Measurements from ENCODE around the gene ZFR. TPM values are rescaled to one million over a fixed set of nuclear protein-coding genes. Genes with fewer than 3 reads are reported as not detected.

Gene ZFR
- total RNA-seq, 2 donors from 2014 or later: 59.1 to 67.9 TPM

DNA sequence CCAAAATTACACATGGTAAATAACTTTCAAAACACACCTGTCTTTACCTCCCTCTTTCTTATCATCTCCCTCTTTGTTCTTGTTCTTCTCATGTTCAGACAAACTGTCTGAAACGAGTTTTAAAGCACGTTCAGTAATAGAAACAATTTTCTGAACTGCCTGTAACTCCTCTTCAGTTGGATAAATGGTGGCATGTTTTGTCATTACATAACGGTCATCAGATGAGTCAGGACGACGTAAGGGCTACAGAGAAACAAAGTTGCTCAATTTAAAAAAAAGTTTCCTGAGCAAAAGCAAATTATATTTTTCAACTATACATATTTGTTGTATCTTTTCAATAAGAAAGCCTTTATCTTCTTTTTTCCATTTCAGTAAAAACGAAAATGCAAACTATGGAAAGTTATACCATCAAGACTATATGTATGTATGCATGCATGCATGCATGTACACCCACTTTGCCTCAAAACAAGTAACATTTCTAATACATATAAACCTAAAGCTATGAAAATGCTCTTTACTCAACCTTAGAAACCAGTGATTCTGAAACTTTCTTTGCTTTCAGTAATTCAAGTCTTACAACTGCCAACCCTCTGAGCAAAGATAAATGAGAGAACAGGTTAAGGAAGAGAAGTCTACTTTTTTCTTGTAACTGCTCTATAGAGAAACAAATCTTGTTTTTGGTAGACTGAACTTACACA, 56.0 kb downstream of the ZFR start:
- no peak overlapping the region for H3K27ac Mint-ChIP-seq
- no peak overlapping the region for H3K27ac ChIP-seq (ENCODE audit: low read depth, low read length)
- H3K36me3 Mint-ChIP-seq (ENCODE audit: low read depth): peaks cover 62% of the 10 kb centered on the region
- H3K27me3 Mint-ChIP-seq (ENCODE audit: insufficient read depth): no peaks in the 10 kb centered on the region
- no peaks in the 10 kb centered on the region for H3K9me3 ChIP-seq (ENCODE audit: control insufficient read depth, low read length)
- no peak for DNase-seq
- H3K4me1 ChIP-seq (ENCODE audit: control insufficient read depth, insufficient read depth, low read length): no peaks in the 10 kb centered on the region
- no peak overlapping the region for H3K9ac ChIP-seq (ENCODE audit: extremely low read depth, low read length, poor library complexity, severe bottlenecking)
- no peaks in the 10 kb centered on the region for H3K27me3 ChIP-seq (ENCODE audit: control insufficient read depth, insufficient read depth, low read length, poor library complexity, severe bottlenecking)
- H3K4me3 Mint-ChIP-seq: no peak overlapping the region
- peaks cover 94% of the 10 kb centered on the region for H3K36me3 ChIP-seq (ENCODE audit: control insufficient read depth, insufficient read depth, low read length)
- H3K9me3 Mint-ChIP-seq: no peaks in the 10 kb centered on the region
- whole genome bisulfite sequencing, 2 experiments (ENCODE audit: insufficient coverage in 1 of 2, insufficient read length in 1 of 2): 95 to 100% methylated on average over 3 to 6 of the region's 6 CpGs
- H3K4me1 Mint-ChIP-seq: no peaks in the 10 kb centered on the region
- TF ChIP-seq, protein P1, sequence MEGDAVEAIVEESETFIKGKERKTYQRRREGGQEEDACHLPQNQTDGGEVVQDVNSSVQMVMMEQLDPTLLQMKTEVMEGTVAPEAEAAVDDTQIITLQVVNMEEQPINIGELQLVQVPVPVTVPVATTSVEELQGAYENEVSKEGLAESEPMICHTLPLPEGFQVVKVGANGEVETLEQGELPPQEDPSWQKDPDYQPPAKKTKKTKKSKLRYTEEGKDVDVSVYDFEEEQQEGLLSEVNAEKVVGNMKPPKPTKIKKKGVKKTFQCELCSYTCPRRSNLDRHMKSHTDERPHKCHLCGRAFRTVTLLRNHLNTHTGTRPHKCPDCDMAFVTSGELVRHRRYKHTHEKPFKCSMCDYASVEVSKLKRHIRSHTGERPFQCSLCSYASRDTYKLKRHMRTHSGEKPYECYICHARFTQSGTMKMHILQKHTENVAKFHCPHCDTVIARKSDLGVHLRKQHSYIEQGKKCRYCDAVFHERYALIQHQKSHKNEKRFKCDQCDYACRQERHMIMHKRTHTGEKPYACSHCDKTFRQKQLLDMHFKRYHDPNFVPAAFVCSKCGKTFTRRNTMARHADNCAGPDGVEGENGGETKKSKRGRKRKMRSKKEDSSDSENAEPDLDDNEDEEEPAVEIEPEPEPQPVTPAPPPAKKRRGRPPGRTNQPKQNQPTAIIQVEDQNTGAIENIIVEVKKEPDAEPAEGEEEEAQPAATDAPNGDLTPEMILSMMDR (conservative IDR thresholded peaks at IDR 0.05): no peak
- H3K4me3 ChIP-seq (ENCODE audit: low read length): no peak overlapping the region

- H3K27ac ChIP-seq (ENCODE audit: low read depth, low read length): no peak overlapping the region
- Mint-ChIP-seq H3K36me3 (ENCODE audit: low read depth) (peaks cover 65% of the 10 kb centered on the region), H3K9me3 (no peaks in the 10 kb centered on the region), H3K4me1 (no peaks in the 10 kb centered on the region), H3K27me3 (ENCODE audit: insufficient read depth) (no peaks in the 10 kb centered on the region), H3K4me3 (no peak overlapping the region), H3K27ac (no peak overlapping the region)
- no peak for DNase-seq
- H3K9me3 ChIP-seq (ENCODE audit: control insufficient read depth, low read length): no peaks in the 10 kb centered on the region
- H3K36me3 ChIP-seq (ENCODE audit: control insufficient read depth, insufficient read depth, low read length): peaks cover 98% of the 10 kb centered on the region
- H3K9ac ChIP-seq (ENCODE audit: extremely low read depth, low read length, poor library complexity, severe bottlenecking): no peak overlapping the region
- no peaks in the 10 kb centered on the region for H3K27me3 ChIP-seq (ENCODE audit: control insufficient read depth, insufficient read depth, low read length, poor library complexity, severe bottlenecking)
- H3K4me1 ChIP-seq (ENCODE audit: control insufficient read depth, insufficient read depth, low read length): no peaks in the 10 kb centered on the region
- H3K4me3 ChIP-seq (ENCODE audit: low read length): no peak overlapping the region
- TF ChIP-seq, protein P1 (conservative IDR thresholded peaks at IDR 0.05): no peak
Observed at GRCh38 chr5:32387841-32388240, 56.7 kb downstream of the ZFR start.

DNA sequence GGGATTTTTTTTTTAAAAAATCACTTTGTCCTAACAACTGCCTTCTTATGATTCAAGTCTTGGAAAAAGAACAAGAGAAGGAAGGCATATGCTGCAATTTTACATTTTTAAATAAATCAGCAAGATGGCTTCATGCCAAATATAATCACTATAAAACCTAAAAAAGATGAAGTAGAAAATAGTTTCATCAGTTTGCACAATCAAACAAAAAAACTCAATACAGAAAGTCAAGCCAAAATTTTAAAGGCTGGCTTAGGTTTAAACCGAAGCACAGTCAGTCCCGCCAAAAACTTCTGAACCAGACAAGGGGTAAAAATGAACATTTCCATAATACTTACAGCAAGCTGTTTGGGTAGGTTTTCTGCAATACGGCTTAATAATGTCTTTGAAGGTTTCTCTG, 57.3 kb downstream of the ZFR start:
- no peaks in the 10 kb centered on the region for H3K4me1 ChIP-seq (ENCODE audit: control insufficient read depth, insufficient read depth, low read length)
- TF ChIP-seq, protein P1 (conservative IDR thresholded peaks at IDR 0.05): no peak
- 95 to 100% methylated on average over 2 to 3 of the region's 3 CpGs for WGBS, 2 experiments (ENCODE audit: insufficient coverage in 1 of 2, insufficient read length in 1 of 2)
- H3K9me3 ChIP-seq (ENCODE audit: control insufficient read depth, low read length): no peaks in the 10 kb centered on the region
- H3K27me3 ChIP-seq (ENCODE audit: control insufficient read depth, insufficient read depth, low read length, poor library complexity, severe bottlenecking): no peaks in the 10 kb centered on the region
- DNase-seq: no peak
- no peak overlapping the region for H3K4me3 Mint-ChIP-seq
- H3K36me3 ChIP-seq (ENCODE audit: control insufficient read depth, insufficient read depth, low read length): peaks cover 99% of the 10 kb centered on the region
- no peaks in the 10 kb centered on the region for H3K9me3 Mint-ChIP-seq
- no peaks in the 10 kb centered on the region for H3K4me1 Mint-ChIP-seq
- H3K27ac Mint-ChIP-seq: no peak overlapping the region
- no peak overlapping the region for H3K4me3 ChIP-seq (ENCODE audit: low read length)
- H3K36me3 Mint-ChIP-seq (ENCODE audit: low read depth): peaks cover 65% of the 10 kb centered on the region
- no peak overlapping the region for H3K27ac ChIP-seq (ENCODE audit: low read depth, low read length)
- H3K27me3 Mint-ChIP-seq (ENCODE audit: insufficient read depth): no peaks in the 10 kb centered on the region
- H3K9ac ChIP-seq (ENCODE audit: extremely low read depth, low read length, poor library complexity, severe bottlenecking): no peak overlapping the region

Data from endodermal cell (in vitro differentiated cells).